ENCODE data around the gene PDHA2. TPM values are rescaled to one million over a fixed set of nuclear protein-coding genes. Genes with fewer than 3 reads are reported as not detected.

PDHA2 gene
- total RNA-seq, 4 donors from 2014 or later = not detected

DNA sequence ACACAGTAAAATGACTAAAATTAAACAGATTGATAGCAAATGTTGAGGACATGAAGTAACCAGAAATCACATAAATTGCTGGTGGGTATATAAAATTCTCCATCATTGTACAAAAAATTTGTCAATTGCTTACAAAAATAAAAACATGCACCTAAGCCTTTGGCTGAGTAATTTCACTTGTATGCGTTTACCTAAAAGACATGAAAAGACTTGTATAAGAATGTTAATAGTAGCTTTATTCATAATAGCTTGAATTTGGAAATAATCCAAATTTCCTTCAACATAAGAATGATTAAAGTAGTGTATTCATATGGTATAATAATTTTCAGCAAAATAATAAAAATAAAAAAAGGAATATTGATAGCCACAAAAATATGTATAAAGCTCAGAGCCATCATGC lies 37.7 kb downstream of the PDHA2 start:
- H3K27me3 ChIP-seq = no peaks in the 10 kb centered on the region
- no peaks in the 10 kb centered on the region for H3K9me3 ChIP-seq
- intact Hi-C loops (cut with DNase I; ENCODE audit: low total_unique reads) = no loop called here
- no peak overlapping the region for H3K27ac ChIP-seq
- H3K4me3 ChIP-seq = no peak overlapping the region
- TF ChIP-seq CTCF (IDR thresholded peaks at IDR 0.05) (no peak), POLR2A (IDR thresholded peaks at IDR 0.05) (no peak)
- no peaks in the 10 kb centered on the region for H3K4me1 ChIP-seq
- DNase-seq = no peak
- H3K36me3 ChIP-seq = no peaks in the 10 kb centered on the region

GRCh38 chr4:95887551-95887950 lies 47.7 kb downstream of the PDHA2 start:
- Histone ChIP-seq H3K36me3 (no peaks in the 10 kb centered on the region), H3K4me1 (no peaks in the 10 kb centered on the region), H3K27ac (no peak overlapping the region), H3K27me3 (no peaks in the 10 kb centered on the region), H3K4me3 (no peak overlapping the region), H3K9me3 (no peaks in the 10 kb centered on the region)
- intact Hi-C loops (cut with DNase I; ENCODE audit: low total_unique reads) = no loop called here
- TF ChIP-seq POLR2A (IDR thresholded peaks at IDR 0.05) = no peak
- no peak for TF ChIP-seq CTCF (IDR thresholded peaks at IDR 0.05)
- DNase-seq = no peak

GRCh38 chr4:95889662-95890061 lies 49.8 kb downstream of the PDHA2 start:
- H3K4me3 ChIP-seq = no peak overlapping the region
- intact Hi-C loops (cut with DNase I; ENCODE audit: low total_unique reads) = no loop called here
- no peaks in the 10 kb centered on the region for H3K4me1 ChIP-seq
- TF ChIP-seq POLR2A (IDR thresholded peaks at IDR 0.05) (no peak), CTCF (IDR thresholded peaks at IDR 0.05) (no peak)
- H3K27me3 ChIP-seq = no peaks in the 10 kb centered on the region
- no peaks in the 10 kb centered on the region for H3K36me3 ChIP-seq
- H3K27ac ChIP-seq = no peak overlapping the region
- DNase-seq = no peak
- H3K9me3 ChIP-seq = no peaks in the 10 kb centered on the region

Small RNA genes within 50 kb of the gene (small RNA-seq; reads per million reads assigned to genes)
- not detected for gene RNU6-1059P
